Stimulated activated CD8-positive, alpha-beta memory T cell treated with anti-CD3 and anti-CD28 coated beads, Interleukin-4, amount 100 ng/mL, for 24 hours (primary cell): ENCODE results near the gene BMP8A.

Experiments used
- DNase-seq: peaks from one replicate; pipeline ENCODE4 v3.0.0-alpha.2; 2020; ENCODE audit warnings: low read depth

The BMP8A gene

DNA sequence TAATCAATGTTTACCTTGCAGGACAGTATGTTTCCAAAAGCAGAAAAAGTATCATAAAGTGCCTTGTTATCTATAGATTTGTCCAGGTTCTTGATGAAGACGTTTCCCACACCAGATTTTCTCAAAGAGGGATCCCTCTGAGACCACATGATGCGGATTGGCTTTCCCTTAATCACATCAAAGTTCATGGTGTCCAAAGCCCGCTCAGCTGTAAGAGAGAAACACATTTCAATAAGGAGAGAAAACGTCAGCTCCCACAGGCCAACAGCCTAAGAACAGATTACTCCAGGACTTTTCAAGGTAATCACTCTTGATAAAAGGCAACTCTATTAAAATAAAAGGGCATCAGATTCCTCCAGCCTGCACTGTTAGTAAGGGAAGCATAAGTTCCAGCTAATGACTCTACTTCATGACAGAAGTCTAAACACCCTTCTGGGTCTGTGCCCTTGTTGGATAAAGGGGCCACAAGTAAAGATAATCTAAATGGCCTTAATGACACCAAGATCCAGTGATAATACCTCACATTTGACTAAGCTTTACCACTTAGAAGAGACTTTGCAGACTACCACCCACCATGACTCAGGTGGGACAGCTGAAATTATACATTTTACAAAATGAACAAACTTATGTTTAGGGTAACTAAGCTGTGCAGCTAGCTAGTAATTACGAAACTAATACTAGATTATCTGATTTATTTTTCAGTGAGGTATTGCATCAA, 81.1 kb downstream of the BMP8A start:
- DNase-seq = no peak

DNA sequence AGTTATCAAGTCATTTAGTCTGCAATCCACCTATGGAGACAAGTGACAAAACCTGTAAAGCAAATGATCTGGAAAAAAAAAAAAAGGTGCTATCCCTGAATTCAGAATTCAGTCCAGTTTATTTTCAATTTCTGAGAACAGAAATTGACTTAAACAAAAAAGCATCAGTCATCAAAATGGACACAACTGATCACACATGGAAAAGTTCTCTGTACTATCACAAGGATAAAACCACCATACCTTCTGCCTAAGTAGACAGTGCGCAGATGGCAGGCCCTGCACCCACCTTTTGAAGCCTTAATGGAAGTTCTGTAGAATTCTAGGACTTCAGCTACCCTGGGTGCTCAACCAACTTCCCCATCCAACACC, 81.6 kb downstream of the BMP8A start:
- DNase-seq = no peak

DNA sequence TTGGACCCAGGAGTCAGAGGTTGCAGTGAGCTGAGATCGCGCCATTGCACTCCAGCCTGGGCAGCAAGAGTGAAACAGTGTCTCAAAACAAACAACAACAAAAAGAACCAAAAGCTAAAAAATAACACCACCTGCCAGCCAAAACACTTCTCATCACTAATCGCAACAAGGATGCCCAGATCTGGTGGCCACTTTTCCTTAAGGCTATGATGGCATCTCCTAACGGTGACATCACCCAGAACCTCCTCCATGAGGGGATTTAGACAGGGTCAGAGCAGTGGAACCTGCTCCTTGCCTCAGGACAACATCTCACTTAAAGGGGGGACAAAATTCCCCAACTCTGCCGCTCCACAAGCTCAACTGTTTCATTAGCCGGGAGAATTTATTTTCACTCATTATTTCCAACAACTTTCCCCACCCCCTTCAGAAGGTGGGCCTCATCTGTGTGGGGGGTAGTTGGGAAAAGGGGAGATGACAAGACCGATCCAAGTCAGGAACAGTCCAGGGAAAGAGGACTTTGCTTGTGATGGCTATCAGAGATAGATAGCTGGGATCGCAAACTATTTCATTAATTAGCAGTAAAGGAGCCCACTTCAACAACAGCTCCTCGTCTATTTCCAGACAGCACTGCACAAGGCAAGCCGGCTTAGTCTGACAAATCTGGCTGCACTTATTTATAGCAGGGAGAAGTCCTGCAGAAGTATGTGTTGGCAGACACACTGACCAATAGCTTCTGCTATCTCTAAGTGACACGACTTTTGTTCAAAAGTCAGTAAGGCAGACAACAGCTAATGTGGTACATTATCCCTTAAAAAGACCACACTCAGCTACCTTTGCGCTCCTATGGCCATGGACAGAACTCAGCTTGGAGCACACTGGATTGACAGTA, 82.5 kb downstream of the BMP8A start:
- no peak for DNase-seq

DNA sequence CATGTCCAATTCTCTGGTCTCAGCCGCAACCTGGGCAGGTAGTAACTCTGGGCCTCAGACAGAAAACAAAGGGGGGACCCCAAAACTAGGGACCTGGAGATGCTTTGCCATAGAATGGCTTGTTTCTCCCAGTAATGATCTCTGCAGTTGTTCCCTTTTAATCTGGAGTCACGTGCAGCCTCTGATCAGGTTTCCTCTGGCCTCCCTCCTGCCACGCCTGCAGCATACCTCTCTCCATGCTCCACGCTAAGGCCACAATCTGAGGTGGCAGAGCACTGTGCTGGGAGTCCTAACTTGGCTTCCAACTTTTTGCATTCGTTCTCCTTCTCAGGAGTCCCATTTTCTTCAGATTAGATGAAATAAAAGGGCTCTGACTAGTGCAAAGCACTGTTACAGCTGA, 83.2 kb downstream of the BMP8A start:
- no peak for DNase-seq
